ENCODE results near the gene KCNQ4. TPM values are rescaled to one million over a fixed set of nuclear protein-coding genes. Genes with fewer than 3 reads are reported as not detected.

Gene KCNQ4
- total and polyA plus RNA-seq, 2 of the 13 experiments (the other 11 are each of a cell fraction or from before 2014, with no cell fraction given), result 0.02 to 0.09 TPM

DNA sequence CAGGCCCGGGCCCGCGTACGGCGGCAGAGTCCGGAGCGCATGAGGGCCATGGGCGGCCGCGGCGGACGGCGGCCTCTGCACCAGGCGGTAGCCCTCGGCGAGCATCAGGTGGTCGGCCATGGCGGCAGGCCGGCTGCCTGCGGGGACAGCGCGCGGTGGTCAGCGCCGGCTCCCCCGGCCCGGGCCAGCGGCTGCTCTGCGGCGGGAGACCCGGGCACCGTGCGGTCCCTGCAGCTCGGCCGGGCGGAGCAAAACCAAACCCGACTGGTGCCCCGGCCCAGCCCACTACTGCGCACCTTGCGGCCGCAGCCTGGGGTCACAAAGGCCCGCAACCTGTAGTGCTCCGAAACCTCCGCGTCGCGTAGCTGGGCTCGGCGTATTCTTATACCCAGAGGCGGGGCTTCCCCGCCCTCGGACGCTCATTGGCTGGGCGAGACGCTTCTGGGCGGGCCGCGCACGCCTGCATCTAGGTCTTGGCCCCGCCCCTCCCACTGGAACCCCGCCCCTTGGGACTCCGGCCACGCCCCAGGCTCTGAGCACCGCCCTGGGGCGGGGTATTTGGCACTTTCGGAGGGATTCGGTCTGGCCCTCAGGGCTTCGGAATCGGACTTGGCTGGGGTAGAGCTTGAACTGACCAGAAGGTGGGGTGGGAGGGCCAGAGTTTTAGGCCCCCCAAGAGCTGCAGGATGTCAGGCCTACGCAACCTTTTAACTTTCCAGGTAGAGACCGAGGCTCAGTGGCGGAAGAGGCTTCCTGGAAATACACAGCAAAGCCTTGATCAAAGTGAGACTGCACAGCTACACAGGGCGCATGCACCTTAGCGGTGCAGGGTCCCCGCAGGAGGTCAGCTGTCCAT lies 78.6 kb downstream of the KCNQ4 start, which contains the start of gene CITED4 (continued):
- TF ChIP-seq PHF21A (CRISPR knock-in tag; IDR thresholded peaks at IDR 0.05) (peak; percentile 36; the same call in 1 of the 2 replicates), THAP11 (CRISPR knock-in tag; IDR thresholded peaks at IDR 0.05) (peak; percentile 17), ZNF878 (CRISPR knock-in tag; IDR thresholded peaks at IDR 0.05) (no peak), TGIF2 (CRISPR knock-in tag; IDR thresholded peaks at IDR 0.05) (0 out of 2 replicates have a peak, but pooled peaks have one; percentile 30), ZNF672 (CRISPR knock-in tag; IDR thresholded peaks at IDR 0.05) (no peak), GFI1 (CRISPR knock-in tag; IDR thresholded peaks at IDR 0.05; ENCODE audit: borderline replicate concordance) (no peak), EEA1 (CRISPR knock-in tag; IDR thresholded peaks at IDR 0.05; ENCODE audit: borderline replicate concordance) (peak; percentile 78; the same call in 1 of the 2 replicates), POLR2AphosphoS2 (IDR thresholded peaks at IDR 0.05; ENCODE audit: low read depth, low read length) (0 out of 2 replicates have a peak, but pooled peaks have one; percentile 76), ZNF263 (CRISPR knock-in tag; IDR thresholded peaks at IDR 0.05) (peak; percentile 39; the same call in 1 of the 2 replicates), ZNF232 (CRISPR knock-in tag; IDR thresholded peaks at IDR 0.05; ENCODE audit: borderline replicate concordance) (peak; percentile 36; the same call in 1 of the 2 replicates), ZNF121 (CRISPR knock-in tag; IDR thresholded peaks at IDR 0.05) (peak; percentile 86), ZNF441 (CRISPR knock-in tag; IDR thresholded peaks at IDR 0.05; ENCODE audit: borderline replicate concordance) (peak; percentile 22; the same call in 1 of the 2 replicates), ZBTB38 (CRISPR knock-in tag; IDR thresholded peaks at IDR 0.05) (no peak), CREB1 (IDR thresholded peaks at IDR 0.05) (peak; percentile 45; the same call in 1 of the 2 replicates), CREB1 (CRISPR knock-in tag; IDR thresholded peaks at IDR 0.05) (peak; percentile 43), CENPT (CRISPR knock-in tag; IDR thresholded peaks at IDR 0.05; ENCODE audit: low read depth) (peak; percentile 72; the same call in 1 of the 2 replicates), DNMT1 (CRISPR knock-in tag; IDR thresholded peaks at IDR 0.05) (0 out of 2 replicates have a peak, but pooled peaks have one; percentile 36)
- TF ChIP-seq, protein P1, sequence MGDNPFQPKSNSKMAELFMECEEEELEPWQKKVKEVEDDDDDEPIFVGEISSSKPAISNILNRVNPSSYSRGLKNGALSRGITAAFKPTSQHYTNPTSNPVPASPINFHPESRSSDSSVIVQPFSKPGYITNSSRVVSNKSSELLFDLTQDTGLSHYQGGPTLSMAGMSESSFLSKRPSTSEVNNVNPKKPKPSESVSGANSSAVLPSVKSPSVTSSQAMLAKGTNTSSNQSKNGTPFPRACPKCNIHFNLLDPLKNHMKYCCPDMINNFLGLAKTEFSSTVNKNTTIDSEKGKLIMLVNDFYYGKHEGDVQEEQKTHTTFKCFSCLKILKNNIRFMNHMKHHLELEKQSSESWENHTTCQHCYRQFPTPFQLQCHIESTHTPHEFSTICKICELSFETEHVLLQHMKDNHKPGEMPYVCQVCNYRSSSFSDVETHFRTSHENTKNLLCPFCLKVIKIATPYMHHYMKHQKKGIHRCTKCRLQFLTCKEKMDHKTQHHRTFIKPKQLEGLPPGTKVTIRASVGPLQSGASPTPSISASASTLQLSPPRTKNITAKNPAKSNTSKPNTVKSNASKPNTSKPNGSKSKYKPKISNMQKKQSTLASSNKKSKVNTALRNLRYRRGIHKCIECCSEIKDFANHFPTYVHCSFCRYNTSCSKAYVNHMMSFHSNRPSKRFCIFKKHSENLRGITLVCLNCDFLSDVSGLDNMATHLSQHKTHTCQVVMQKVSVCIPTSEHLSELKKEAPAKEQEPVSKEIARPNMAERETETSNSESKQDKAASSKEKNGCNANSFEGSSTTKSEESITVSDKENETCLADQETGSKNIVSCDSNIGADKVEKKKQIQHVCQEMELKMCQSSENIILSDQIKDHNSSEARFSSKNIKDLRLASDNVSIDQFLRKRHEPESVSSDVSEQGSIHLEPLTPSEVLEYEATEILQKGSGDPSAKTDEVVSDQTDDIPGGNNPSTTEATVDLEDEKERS (CRISPR knock-in tag; IDR thresholded peaks at IDR 0.05), result no peak
- TF ChIP-seq, protein P2, sequence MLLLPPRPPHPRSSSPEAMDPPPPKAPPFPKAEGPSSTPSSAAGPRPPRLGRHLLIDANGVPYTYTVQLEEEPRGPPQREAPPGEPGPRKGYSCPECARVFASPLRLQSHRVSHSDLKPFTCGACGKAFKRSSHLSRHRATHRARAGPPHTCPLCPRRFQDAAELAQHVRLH (CRISPR knock-in tag; IDR thresholded peaks at IDR 0.05; ENCODE audit: borderline replicate concordance, low read depth), result peak; percentile 71; the same call in 1 of the 2 replicates
- TF ChIP-seq, protein P3, sequence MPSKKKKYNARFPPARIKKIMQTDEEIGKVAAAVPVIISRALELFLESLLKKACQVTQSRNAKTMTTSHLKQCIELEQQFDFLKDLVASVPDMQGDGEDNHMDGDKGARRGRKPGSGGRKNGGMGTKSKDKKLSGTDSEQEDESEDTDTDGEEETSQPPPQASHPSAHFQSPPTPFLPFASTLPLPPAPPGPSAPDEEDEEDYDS (CRISPR knock-in tag; IDR thresholded peaks at IDR 0.05), result peak; percentile 100
- TF ChIP-seq, protein P4, sequence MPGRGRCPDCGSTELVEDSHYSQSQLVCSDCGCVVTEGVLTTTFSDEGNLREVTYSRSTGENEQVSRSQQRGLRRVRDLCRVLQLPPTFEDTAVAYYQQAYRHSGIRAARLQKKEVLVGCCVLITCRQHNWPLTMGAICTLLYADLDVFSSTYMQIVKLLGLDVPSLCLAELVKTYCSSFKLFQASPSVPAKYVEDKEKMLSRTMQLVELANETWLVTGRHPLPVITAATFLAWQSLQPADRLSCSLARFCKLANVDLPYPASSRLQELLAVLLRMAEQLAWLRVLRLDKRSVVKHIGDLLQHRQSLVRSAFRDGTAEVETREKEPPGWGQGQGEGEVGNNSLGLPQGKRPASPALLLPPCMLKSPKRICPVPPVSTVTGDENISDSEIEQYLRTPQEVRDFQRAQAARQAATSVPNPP (CRISPR knock-in tag; IDR thresholded peaks at IDR 0.05), result peak; percentile 62; the same call in 1 of the 2 replicates
- TF ChIP-seq, protein P5, sequence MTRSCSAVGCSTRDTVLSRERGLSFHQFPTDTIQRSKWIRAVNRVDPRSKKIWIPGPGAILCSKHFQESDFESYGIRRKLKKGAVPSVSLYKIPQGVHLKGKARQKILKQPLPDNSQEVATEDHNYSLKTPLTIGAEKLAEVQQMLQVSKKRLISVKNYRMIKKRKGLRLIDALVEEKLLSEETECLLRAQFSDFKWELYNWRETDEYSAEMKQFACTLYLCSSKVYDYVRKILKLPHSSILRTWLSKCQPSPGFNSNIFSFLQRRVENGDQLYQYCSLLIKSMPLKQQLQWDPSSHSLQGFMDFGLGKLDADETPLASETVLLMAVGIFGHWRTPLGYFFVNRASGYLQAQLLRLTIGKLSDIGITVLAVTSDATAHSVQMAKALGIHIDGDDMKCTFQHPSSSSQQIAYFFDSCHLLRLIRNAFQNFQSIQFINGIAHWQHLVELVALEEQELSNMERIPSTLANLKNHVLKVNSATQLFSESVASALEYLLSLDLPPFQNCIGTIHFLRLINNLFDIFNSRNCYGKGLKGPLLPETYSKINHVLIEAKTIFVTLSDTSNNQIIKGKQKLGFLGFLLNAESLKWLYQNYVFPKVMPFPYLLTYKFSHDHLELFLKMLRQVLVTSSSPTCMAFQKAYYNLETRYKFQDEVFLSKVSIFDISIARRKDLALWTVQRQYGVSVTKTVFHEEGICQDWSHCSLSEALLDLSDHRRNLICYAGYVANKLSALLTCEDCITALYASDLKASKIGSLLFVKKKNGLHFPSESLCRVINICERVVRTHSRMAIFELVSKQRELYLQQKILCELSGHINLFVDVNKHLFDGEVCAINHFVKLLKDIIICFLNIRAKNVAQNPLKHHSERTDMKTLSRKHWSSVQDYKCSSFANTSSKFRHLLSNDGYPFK (CRISPR knock-in tag; IDR thresholded peaks at IDR 0.05; ENCODE audit: borderline replicate concordance), result 0 out of 2 replicates have a peak, but pooled peaks have one; percentile 44

Data from HepG2 (cell line).